K562 (cell line): ENCODE measurements around the gene EXOC3L1. TPM values are rescaled to one million over a fixed set of nuclear protein-coding genes. Genes with fewer than 3 reads are reported as not detected.

Experiments
- ATAC-seq: fragments of 200-7000 bp; cut with Tn5 transposase; 3 replicates; pipeline ENCODE4 v1.9.1; 2020; ENCODE audit warnings: moderate library complexity
- BruUV-seq: library from RNA; stranded (reverse); fragments of 400-500 nt; replicated peaks from 2 replicates; lab custom pipeline; 2021; lab: Mats Ljungman, UMichigan
- CTCF ChIA-PET: fragments of 300-600 bp; formaldehyde crosslinking; extraction: SDS; loops from one replicate; lab custom pipeline; 2021; ENCODE audit warnings: low intra/inter-chr PET ratio; lab: Yijun Ruan, JAX
- POLR2A ChIA-PET: fragments of 300-600, 350-650 bp; sonication (Branson Sonifier 250); formaldehyde crosslinking; extraction: SDS; loops from one replicate; lab custom pipeline; 2021; ENCODE audit warnings: antibody characterized with exemption, inconsistent platforms; lab: Yijun Ruan, JAX
- DNase-seq, 4 experiments: peaks; one replicate each; pipeline versions ENCODE4 v3.0.0 to v3.0.0-alpha.2; 2011 to 2018; ENCODE audit warnings: low spot score in 3 of 4, mixed read lengths in 3 of 4; ENCODE audit errors: extremely low read depth in 1 of 4
- FAIRE-seq: peaks from 2 replicates; lab custom pipeline; 2011; peaks lifted over from hg19 to GRCh38; lab: Jason Lieb, UNC
- H2AFZ ChIP-seq: 2 replicates; pipeline ENCODE4 v1.6.0; 2011; ENCODE audit warnings: low read depth, low read length, control low read depth, inconsistent platforms
- H3K27ac ChIP-seq: fragments of 200-600 bp; 3 replicates; pipeline ENCODE4 v1.8.0; 2011; ENCODE audit warnings: low read depth, mild to moderate bottlenecking, control low read depth, inconsistent platforms, low read length, moderate library complexity, mixed read lengths; ENCODE audit errors: extremely low read depth
- H3K27me3 ChIP-seq, 2 experiments: fragments of 300-600 bp in 1 of 2; 2 replicates in 1 of 2; 3 replicates in 1 of 2; pipeline versions ENCODE4 v1.6.0 to v1.8.0; 2011; ENCODE audit warnings: inconsistent platforms in 2 of 2, low read length in 2 of 2, mild to moderate bottlenecking in 1 of 2, mixed read lengths in 1 of 2, moderate library complexity in 1 of 2; ENCODE audit not compliant: control insufficient read depth in 2 of 2, insufficient read depth in 2 of 2
- H3K36me3 ChIP-seq: fragments of 300-600 bp; 3 replicates; pipeline ENCODE4 v1.8.0; 2011; ENCODE audit warnings: mild to moderate bottlenecking, low read length, inconsistent platforms; ENCODE audit not compliant: control insufficient read depth, insufficient read depth
- H3K4me1 ChIP-seq, 2 experiments: fragments of 200-600 bp in 1 of 2; replicated peaks in 1 of 2; 2 replicates in 1 of 2; 3 replicates in 1 of 2; pipeline versions ENCODE4 v1.5.1 to v1.8.0; 2011; ENCODE audit warnings: inconsistent platforms in 2 of 2, low read length in 2 of 2, mild to moderate bottlenecking in 1 of 2, mixed read lengths in 1 of 2, moderate library complexity in 1 of 2; ENCODE audit not compliant: control insufficient read depth in 2 of 2, insufficient read depth in 2 of 2
- H3K4me2 ChIP-seq: 2 replicates; pipeline ENCODE4 v1.6.1; 2011; ENCODE audit warnings: low read length, control low read depth, inconsistent platforms, mixed read lengths; ENCODE audit not compliant: insufficient read depth
- H3K4me3 ChIP-seq: fragments of 200-600 bp; sonication (generic), shearing (Covaris generic); 2 replicates; pipeline ENCODE4 v1.5.1; 2016; ENCODE audit warnings: control low read depth, inconsistent platforms
- H3K79me2 ChIP-seq: fragments of 200-600 bp; 3 replicates; pipeline ENCODE4 v1.8.0; 2011; ENCODE audit warnings: low read length, inconsistent platforms; ENCODE audit not compliant: control insufficient read depth, insufficient read depth
- H3K9ac ChIP-seq, 2 experiments: 2 replicates each; pipeline versions ENCODE4 v1.6.0 to v1.6.1; 2011; ENCODE audit warnings: low read depth in 2 of 2, low read length in 2 of 2, control low read depth in 1 of 2, inconsistent platforms in 1 of 2, mild to moderate bottlenecking in 1 of 2, mixed read lengths in 1 of 2; ENCODE audit not compliant: insufficient read depth in 1 of 2
- H3K9me1 ChIP-seq: one replicate; pipeline ENCODE4 v1.6.0; 2011; ENCODE audit warnings: inconsistent platforms, mild to moderate bottlenecking, low read length, moderate library complexity; ENCODE audit not compliant: control insufficient read depth, insufficient read depth
- H3K9me3 ChIP-seq: replicated peaks from 2 replicates; pipeline ENCODE4 v1.5.1; 2011; ENCODE audit warnings: low read depth, low read length, inconsistent platforms; ENCODE audit not compliant: control insufficient read depth, insufficient read depth
- H4K20me1 ChIP-seq: replicated peaks from 2 replicates; pipeline ENCODE4 v1.6.1; 2011; ENCODE audit warnings: low read length, inconsistent platforms, mixed read lengths; ENCODE audit not compliant: control insufficient read depth, insufficient read depth
- CBX2 ChIP-seq: fragments of 200-600 bp; sonication (generic); IDR thresholded peaks from one replicate; pipeline ENCODE4 v1.6.1; 2012; ENCODE audit warnings: mild to moderate bottlenecking, low read length, inconsistent platforms; ENCODE audit not compliant: insufficient read depth, poor library complexity, severe bottlenecking
- E2F8 ChIP-seq: fragments of 450-650 bp; IDR thresholded peaks from 2 replicates; pipeline ENCODE4 v1.7.1; 2018; ENCODE audit warnings: mild to moderate bottlenecking, low read depth; ENCODE audit not compliant: partially characterized antibody
- NFIC ChIP-seq: fragments of 450-650 bp; IDR thresholded peaks from 2 replicates; pipeline ENCODE4 v1.6.1; 2017; ENCODE audit warnings: mild to moderate bottlenecking, inconsistent platforms
- RBFOX2 ChIP-seq: fragments of 200-400 bp; formaldehyde crosslinking; IDR thresholded peaks from 2 replicates; pipeline ENCODE4 v1.6.1; 2017; ENCODE audit warnings: low read depth, mild to moderate bottlenecking, low read length, moderate library complexity
- RFX1 ChIP-seq: fragments of 450-650 bp; IDR thresholded peaks from 2 replicates; pipeline ENCODE4 v1.6.1; 2016; ENCODE audit warnings: mild to moderate bottlenecking, moderate library complexity
- TEAD4 ChIP-seq, 2 experiments: sonication (generic) in 1 of 2; formaldehyde crosslinking in 1 of 2; IDR thresholded peaks; 2 replicates each; pipeline versions ENCODE4 v1.6.1 to v1.8.0; 2012 to 2022; ENCODE audit warnings: borderline replicate concordance in 1 of 2, inconsistent platforms in 1 of 2, low read length in 1 of 2, mild to moderate bottlenecking in 1 of 2, missing genetic modification reagents in 1 of 2
- YBX1 ChIP-seq: fragments of 450-650 bp; IDR thresholded peaks from 2 replicates; pipeline ENCODE4 v1.7.1; 2016; ENCODE audit warnings: mild to moderate bottlenecking
- ZNF766 ChIP-seq: fragments of 200-800 bp; sonication (Bioruptor generic); conservative IDR thresholded peaks from 2 replicates; pipeline ENCODE4 v1.6.1; 2016; ENCODE audit warnings: missing genetic modification characterization, missing compliant biosample characterization
- ZNF785 ChIP-seq: fragments of 250-450 bp; sonication (Bioruptor Pico); IDR thresholded peaks from 2 replicates; pipeline ENCODE4 v1.4.0; 2020; ENCODE audit warnings: mild to moderate bottlenecking
- WGBS: fragments of 100-300 bp; shearing (Covaris generic); methylation state at CpG from one replicate; pipeline ENCODE4 v1.1.6; 2016; ENCODE audit warnings: low coverage, mixed read lengths; ENCODE audit not compliant: insufficient coverage; ENCODE audit errors: missing lambda C conversion rate; 5-methylcytosine and 5-hydroxymethylcytosine counted together
- in situ Hi-C: fragments of 300-500 bp; cut with MboI; formaldehyde crosslinking; loops from 4 replicates; pipeline ENCODE4 v1.15.0; 2018; ENCODE audit warnings: inconsistent platforms, mixed read lengths
- intact Hi-C: fragments of 100-400 bp; cut with micrococcal nuclease; formaldehyde crosslinking; loops from 2 replicates; pipeline ENCODE4 v1.14.2; 2022
- polyA plus RNA-seq, 8 experiments: library from polyadenylated mRNA; depleted of rRNA in 4 of 8; stranded (reverse) in 5 of 8; unstranded in 3 of 8; fragments of >200 nt; fragmentation: Nextera tagmentation in 2 of 8; fragmentation: Illumina TruSeq in 1 of 8; extraction: Ambion mirVana in 2 of 8; extraction: Trizol in 1 of 8; gene quantifications; 2 replicates each; pipeline versions ENCODE4 v1.2.1 to v1.2.3, GENCODE V29; 2011 to 2014; ENCODE audit warnings: inconsistent platforms in 1 of 8, missing spikeins in 1 of 8
- total RNA-seq, 7 experiments: library from RNA; depleted of rRNA in 6 of 7; stranded (reverse); fragments of >200 nt in 6 of 7; fragmentation: Illumina TruSeq in 2 of 7; extraction: Trizol in 2 of 7; gene quantifications; 2 replicates each; pipeline versions ENCODE4 v1.2.1 to v1.2.3, GENCODE V29; 2011 to 2021; ENCODE audit warnings: low replicate concordance in 1 of 7
- TF ChIP-seq, protein P1 (sequence below): IDR thresholded peaks from 2 replicates; pipeline ENCODE4 v1.6.1; 2016; ENCODE audit warnings: missing genetic modification characterization, missing compliant biosample characterization
- TF ChIP-seq, protein P2 (sequence below): fragments of 150-350 bp; IDR thresholded peaks from 2 replicates; pipeline ENCODE4 v1.6.1; 2014; ENCODE audit warnings: low read depth, mild to moderate bottlenecking, low read length, borderline replicate concordance

EXOC3L1 gene
- total and polyA plus RNA-seq, 9 of the 15 experiments (the other 6 are each of a cell fraction or from before 2014, with no cell fraction given): 0.08 TPM; not detected in 8

GRCh38 chr16:67183627-67184452 lies 6.1 kb downstream of the EXOC3L1 start, which contains the start of gene MATCAP1:
Gene MATCAP1 (minus strand): TSS chr16:67183963. CDS start chr16:67180610, 3,353 bp downstream.
- ATAC-seq (peak; percentile 97), DNase-seq (peak; percentile 98 to 100 (median 98)), FAIRE-seq (peak; percentile 100)
- Histone ChIP-seq H3K27ac (peak within 1 kb of the TSS; percentile 91), H3K36me3 (no peaks in the 10 kb centered on the region), H3K4me3 (peak within 1 kb of the TSS; percentile 61), H4K20me1 (peaks cover 11% of the 10 kb centered on the region), H3K79me2 (peaks cover 14% of the 10 kb centered on the region), H2AFZ (peak within 1 kb of the TSS; percentile 91), H3K4me1 (peaks cover 13 to 50% of the 10 kb centered on the region in 2 experiments), H3K27me3 (no peaks in the 10 kb centered on the region), H3K4me2 (peak within 1 kb of the TSS; percentile 99), H3K9me1 (no peaks in the 10 kb centered on the region), H3K9me3 (no peaks in the 10 kb centered on the region), H3K9ac (peak within 1 kb of the TSS; percentile 81 to 97)
- no TSS peak for BruUV-seq
- 5% methylated on average over 72 of the region's 77 CpGs for WGBS
- ChIA-PET CTCF (interaction anchor here (1.2 to 1.4 kb wide), 2 partner anchors 29 to 207 kb away, joined by 3 to 5 read pairs; no protein-coding TSS in a partner anchor), POLR2A (interaction anchor here (1.4 kb wide), 1 partner anchor 19 kb away, joined by 3 read pairs; no protein-coding TSS in a partner anchor)
- intact Hi-C loops: loop anchor here (1.0 to 10.0 kb wide), 3 partner anchors 62 to 229 kb away; no protein-coding TSS in a partner anchor
- in situ Hi-C loops: no loop called here
- TF ChIP-seq CBX2: no peak
- TF ChIP-seq ZNF766 (CRISPR knock-in tag): no peak
- TF ChIP-seq RFX1: no peak
- TF ChIP-seq RBFOX2: peak; percentile 74
- TF ChIP-seq, protein P1, sequence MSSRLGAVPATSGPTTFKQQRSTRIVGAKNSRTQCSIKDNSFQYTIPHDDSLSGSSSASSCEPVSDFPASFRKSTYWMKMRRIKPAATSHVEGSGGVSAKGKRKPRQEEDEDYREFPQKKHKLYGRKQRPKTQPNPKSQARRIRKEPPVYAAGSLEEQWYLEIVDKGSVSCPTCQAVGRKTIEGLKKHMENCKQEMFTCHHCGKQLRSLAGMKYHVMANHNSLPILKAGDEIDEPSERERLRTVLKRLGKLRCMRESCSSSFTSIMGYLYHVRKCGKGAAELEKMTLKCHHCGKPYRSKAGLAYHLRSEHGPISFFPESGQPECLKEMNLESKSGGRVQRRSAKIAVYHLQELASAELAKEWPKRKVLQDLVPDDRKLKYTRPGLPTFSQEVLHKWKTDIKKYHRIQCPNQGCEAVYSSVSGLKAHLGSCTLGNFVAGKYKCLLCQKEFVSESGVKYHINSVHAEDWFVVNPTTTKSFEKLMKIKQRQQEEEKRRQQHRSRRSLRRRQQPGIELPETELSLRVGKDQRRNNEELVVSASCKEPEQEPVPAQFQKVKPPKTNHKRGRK (tag): no peak
- peak; percentile 88 for TF ChIP-seq E2F8
- TF ChIP-seq ZNF785: no peak
- no peak for TF ChIP-seq YBX1
- TF ChIP-seq, protein P2, sequence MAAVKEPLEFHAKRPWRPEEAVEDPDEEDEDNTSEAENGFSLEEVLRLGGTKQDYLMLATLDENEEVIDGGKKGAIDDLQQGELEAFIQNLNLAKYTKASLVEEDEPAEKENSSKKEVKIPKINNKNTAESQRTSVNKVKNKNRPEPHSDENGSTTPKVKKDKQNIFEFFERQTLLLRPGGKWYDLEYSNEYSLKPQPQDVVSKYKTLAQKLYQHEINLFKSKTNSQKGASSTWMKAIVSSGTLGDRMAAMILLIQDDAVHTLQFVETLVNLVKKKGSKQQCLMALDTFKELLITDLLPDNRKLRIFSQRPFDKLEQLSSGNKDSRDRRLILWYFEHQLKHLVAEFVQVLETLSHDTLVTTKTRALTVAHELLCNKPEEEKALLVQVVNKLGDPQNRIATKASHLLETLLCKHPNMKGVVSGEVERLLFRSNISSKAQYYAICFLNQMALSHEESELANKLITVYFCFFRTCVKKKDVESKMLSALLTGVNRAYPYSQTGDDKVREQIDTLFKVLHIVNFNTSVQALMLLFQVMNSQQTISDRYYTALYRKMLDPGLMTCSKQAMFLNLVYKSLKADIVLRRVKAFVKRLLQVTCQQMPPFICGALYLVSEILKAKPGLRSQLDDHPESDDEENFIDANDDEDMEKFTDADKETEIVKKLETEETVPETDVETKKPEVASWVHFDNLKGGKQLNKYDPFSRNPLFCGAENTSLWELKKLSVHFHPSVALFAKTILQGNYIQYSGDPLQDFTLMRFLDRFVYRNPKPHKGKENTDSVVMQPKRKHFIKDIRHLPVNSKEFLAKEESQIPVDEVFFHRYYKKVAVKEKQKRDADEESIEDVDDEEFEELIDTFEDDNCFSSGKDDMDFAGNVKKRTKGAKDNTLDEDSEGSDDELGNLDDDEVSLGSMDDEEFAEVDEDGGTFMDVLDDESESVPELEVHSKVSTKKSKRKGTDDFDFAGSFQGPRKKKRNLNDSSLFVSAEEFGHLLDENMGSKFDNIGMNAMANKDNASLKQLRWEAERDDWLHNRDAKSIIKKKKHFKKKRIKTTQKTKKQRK: peak; percentile 15; the same call in 1 of the 2 replicates
- TF ChIP-seq NFIC: peak; percentile 88
- no peak for TF ChIP-seq TEAD4 (IDR thresholded peaks at IDR 0.05; ENCODE audit: low read length)
- TF ChIP-seq TEAD4 (CRISPR knock-in tag; IDR thresholded peaks at IDR 0.05; ENCODE audit: borderline replicate concordance): peak; percentile 49; the same call in 1 of the 2 replicates
